Stimulated activated CD4-positive, alpha-beta T cell treated with anti-CD3 and anti-CD28 coated beads, TNF-alpha, amount 100 ng/mL, for 1 hour (primary cell): ENCODE results near the gene ANKS6.

Experiments
- DNase-seq, 3 donors: peaks; one replicate each; pipeline ENCODE4 v3.0.0-alpha.2; 2020; ENCODE audit warnings: low read depth in 3 of 3, low spot score in 1 of 3

ANKS6 gene

GRCh38 chr9:98791608-98792490, 4.5 kb downstream of the ANKS6 start:
- no peak for DNase-seq

- DNase-seq: peak in 1 of 3 donors; percentile 46
These were observed 5.3 kb downstream of the ANKS6 start for GRCh38 chr9:98790842-98791607.

GRCh38 chr9:98790134-98790841, 6.1 kb downstream of the ANKS6 start:
- no peak for DNase-seq

- DNase-seq: no peak
These were observed 6.7 kb downstream of the ANKS6 start for GRCh38 chr9:98789483-98790133.

- no peak for DNase-seq
These were observed 8.5 kb downstream of the ANKS6 start for GRCh38 chr9:98787766-98788335.

- DNase-seq: no peak
These were observed 9.4 kb downstream of the ANKS6 start for GRCh38 chr9:98786750-98787510.

GRCh38 chr9:98784831-98785806, 11.2 kb downstream of the ANKS6 start:
- no peak for DNase-seq

GRCh38 chr9:98783518-98784226, 12.7 kb downstream of the ANKS6 start:
- DNase-seq: no peak

GRCh38 chr9:98781588-98782383, 14.6 kb downstream of the ANKS6 start:
- DNase-seq: no peak

- no peak for DNase-seq
These were observed 16.2 kb downstream of the ANKS6 start for GRCh38 chr9:98780059-98780749.

- DNase-seq: no peak
These were observed 17.4 kb downstream of the ANKS6 start for GRCh38 chr9:98778711-98779530.

- DNase-seq: no peak
These were observed 18.1 kb downstream of the ANKS6 start for GRCh38 chr9:98778251-98778650.

GRCh38 chr9:98777618-98778017, 18.7 kb downstream of the ANKS6 start:
- no peak for DNase-seq

- DNase-seq: no peak
These were observed 20.4 kb downstream of the ANKS6 start for GRCh38 chr9:98775831-98776441.

GRCh38 chr9:98774746-98775145, 21.6 kb downstream of the ANKS6 start:
- DNase-seq: no peak

GRCh38 chr9:98773721-98774120, 22.6 kb downstream of the ANKS6 start:
- DNase-seq: no peak
